Measurements from ENCODE around the gene THSD4. TPM values are rescaled to one million over a fixed set of nuclear protein-coding genes. Genes with fewer than 3 reads are reported as not detected.

Gene THSD4
- total RNA-seq, 6 experiments from 2014 or later: 5.2 to 21.8 (median 13.7) TPM

GRCh38 chr15:71379893-71380292 lies 264.6 kb downstream of the THSD4 start:
- intact Hi-C loops (cut with DNase I): no loop called here
- 49% methylated on average over 2 of the region's 2 CpGs for WGBS (ENCODE audit: insufficient coverage, low coverage, low lambda C conversion rate, missing lambda C conversion rate)
- ATAC-seq: peak in 2 of 4 donors; percentile 46 to 53
- H3K27ac ChIP-seq: no peak overlapping the region
- H3K4me3 ChIP-seq: no peak overlapping the region
- no peaks in the 10 kb centered on the region for H3K9me3 ChIP-seq
- peaks cover 0 to 10% (median 5%) of the 10 kb centered on the region in 4 donors for H3K4me1 ChIP-seq
- no peaks in the 10 kb centered on the region for H3K36me3 ChIP-seq
- TF ChIP-seq POLR2A (IDR thresholded peaks at IDR 0.05): no peak
- TF ChIP-seq CTCF (IDR thresholded peaks at IDR 0.05): no peak
- H3K27me3 ChIP-seq: no peaks in the 10 kb centered on the region
- no peak for DNase-seq

- 34% methylated on average over 2 of the region's 2 CpGs for WGBS (ENCODE audit: insufficient coverage, low coverage, low lambda C conversion rate, missing lambda C conversion rate)
- ATAC-seq (peak in 3 of 4 donors; percentile 38 to 57 (median 48)), DNase-seq (no peak)
- intact Hi-C loops (cut with DNase I): no loop called here
- Histone ChIP-seq H3K27ac (peak overlapping the region in 1 of 3 donors; percentile 1), H3K27me3 (no peaks in the 10 kb centered on the region), H3K9me3 (no peaks in the 10 kb centered on the region), H3K36me3 (no peaks in the 10 kb centered on the region), H3K4me1 (peaks cover 0 to 14% (median 5%) of the 10 kb centered on the region in 4 donors), H3K4me3 (no peak overlapping the region)
- TF ChIP-seq CTCF (IDR thresholded peaks at IDR 0.05) (no peak), POLR2A (IDR thresholded peaks at IDR 0.05) (no peak)
These were observed 265.1 kb downstream of the THSD4 start for GRCh38 chr15:71380345-71380744.

GRCh38 chr15:71384501-71384900 lies 269.2 kb downstream of the THSD4 start:
- 78% methylated on average over 3 of the region's 3 CpGs for WGBS (ENCODE audit: insufficient coverage, low coverage, low lambda C conversion rate, missing lambda C conversion rate)
- H3K27me3 ChIP-seq: no peaks in the 10 kb centered on the region
- H3K4me3 ChIP-seq: no peak overlapping the region
- ATAC-seq (no peak), DNase-seq (no peak)
- peak overlapping the region in 1 of 3 donors; percentile 28 for H3K27ac ChIP-seq
- H3K9me3 ChIP-seq: no peaks in the 10 kb centered on the region
- intact Hi-C loops (cut with DNase I): no loop called here
- H3K36me3 ChIP-seq: no peaks in the 10 kb centered on the region
- peaks cover 0 to 20% (median 7%) of the 10 kb centered on the region in 4 donors for H3K4me1 ChIP-seq
- no peak for TF ChIP-seq POLR2A (IDR thresholded peaks at IDR 0.05)
- no peak for TF ChIP-seq CTCF (IDR thresholded peaks at IDR 0.05)

GRCh38 chr15:71385026-71385425 lies 269.8 kb downstream of the THSD4 start:
- peaks cover 0 to 20% (median 7%) of the 10 kb centered on the region in 4 donors for H3K4me1 ChIP-seq
- TF ChIP-seq CTCF (IDR thresholded peaks at IDR 0.05) (no peak), POLR2A (IDR thresholded peaks at IDR 0.05) (no peak)
- no peaks in the 10 kb centered on the region for H3K27me3 ChIP-seq
- no peaks in the 10 kb centered on the region for H3K9me3 ChIP-seq
- DNase-seq: no peak
- H3K27ac ChIP-seq: peak overlapping the region in 2 of 3 donors; percentile 28 to 38
- 18% methylated on average over 4 of the region's 4 CpGs for WGBS (ENCODE audit: insufficient coverage, low coverage, low lambda C conversion rate, missing lambda C conversion rate)
- ATAC-seq: peak; percentile 52 to 67 (median 61)
- no peaks in the 10 kb centered on the region for H3K36me3 ChIP-seq
- intact Hi-C loops (cut with DNase I): loop anchor here in 1 of 2 donors (5.0 kb wide), 1 partner anchor 52 kb away; no protein-coding TSS in a partner anchor
- H3K4me3 ChIP-seq: no peak overlapping the region
